DND-41 (cell line): ENCODE measurements around the gene KIFAP3.

Experiments
- ATAC-seq: fragments of 200-7000 bp; cut with Tn5 transposase; 3 replicates; pipeline ENCODE4 v1.9.1; 2021; ENCODE audit warnings: low read depth; ENCODE audit not compliant: insufficient read depth
- DNase-seq: peaks from one replicate; pipeline ENCODE4 v3.0.0-alpha.2; 2020
- H2AFZ ChIP-seq: 2 replicates; pipeline ENCODE4 v1.6.0; 2012; ENCODE audit warnings: low read depth, low read length
- H3K27ac ChIP-seq: 2 replicates; pipeline ENCODE4 v1.5.1; 2012; ENCODE audit warnings: low read length, inconsistent platforms
- H3K27me3 ChIP-seq: fragments of 200-600 bp; sonication (generic); 2 replicates; pipeline ENCODE4 v1.6.0; 2012; ENCODE audit warnings: low read length, mild to moderate bottlenecking, inconsistent platforms; ENCODE audit not compliant: insufficient read depth, poor library complexity
- H3K36me3 ChIP-seq: 2 replicates; pipeline ENCODE4 v1.5.1; 2012; ENCODE audit warnings: low read length, inconsistent platforms; ENCODE audit not compliant: insufficient read depth
- H3K4me1 ChIP-seq: 2 replicates; pipeline ENCODE4 v1.5.1; 2012; ENCODE audit warnings: mild to moderate bottlenecking, low read length; ENCODE audit not compliant: insufficient read depth
- H3K4me2 ChIP-seq: 2 replicates; pipeline ENCODE4 v1.6.0; 2012; ENCODE audit warnings: mild to moderate bottlenecking, moderate library complexity, low read length, inconsistent platforms; ENCODE audit not compliant: insufficient read depth
- H3K4me3 ChIP-seq, 2 experiments: fragments of 200-600 bp in 1 of 2; shearing (Covaris generic) in 1 of 2; 2 replicates each; pipeline ENCODE4 v1.5.1; 2012 to 2016; ENCODE audit warnings: inconsistent platforms in 2 of 2, low read length in 2 of 2, mild to moderate bottlenecking in 2 of 2, low read depth in 1 of 2, moderate library complexity in 1 of 2
- H3K79me2 ChIP-seq: 2 replicates; pipeline ENCODE4 v1.6.0; 2012; ENCODE audit warnings: low read length, inconsistent platforms; ENCODE audit not compliant: insufficient read depth
- H3K9ac ChIP-seq: 2 replicates; pipeline ENCODE4 v1.6.0; 2012; ENCODE audit warnings: low read depth, mild to moderate bottlenecking, inconsistent platforms, low read length, moderate library complexity
- H3K9me3 ChIP-seq: 2 replicates; pipeline ENCODE4 v1.5.1; 2012; ENCODE audit warnings: low read length, moderate library complexity, mild to moderate bottlenecking, inconsistent platforms; ENCODE audit not compliant: insufficient read depth, severe bottlenecking
- H4K20me1 ChIP-seq: 2 replicates; pipeline ENCODE4 v1.6.0; 2012; ENCODE audit warnings: low read length; ENCODE audit not compliant: insufficient read depth
- CTCF ChIP-seq: IDR thresholded peaks from 2 replicates; pipeline ENCODE4 v1.5.1; 2012; ENCODE audit warnings: borderline replicate concordance, low read length, moderate library complexity, mild to moderate bottlenecking; ENCODE audit not compliant: poor library complexity, severe bottlenecking; ENCODE audit errors: extremely low read depth
- EZH2 ChIP-seq: IDR thresholded peaks from 3 replicates; pipeline ENCODE4 v1.6.1; 2012; ENCODE audit warnings: borderline replicate concordance, low read depth, mild to moderate bottlenecking, moderate library complexity, low read length, inconsistent platforms; ENCODE audit not compliant: severe bottlenecking

The KIFAP3 gene

DNA sequence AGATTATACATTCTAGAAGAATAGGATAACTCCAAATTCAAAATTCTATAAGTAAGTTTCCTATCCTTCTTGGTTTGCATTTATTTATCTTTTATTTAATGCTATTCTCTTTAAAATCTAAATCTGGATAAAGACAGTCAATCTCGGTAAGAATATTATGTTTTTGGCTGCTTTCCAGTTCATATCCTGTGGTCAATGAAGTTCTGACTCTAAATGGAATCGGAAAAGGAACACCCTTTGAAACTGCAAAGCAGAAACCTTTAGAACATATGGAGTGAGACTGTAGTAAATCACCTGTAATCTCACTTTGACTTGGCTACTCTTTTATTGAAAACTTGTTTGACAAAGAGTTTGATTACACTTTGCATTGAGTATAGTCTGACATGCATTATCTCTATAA lies 85.2 kb downstream of the KIFAP3 start:
- DNase-seq, result no peak
- Histone ChIP-seq H4K20me1 (no peaks in the 10 kb centered on the region), H3K27ac (no peak overlapping the region), H3K79me2 (no peaks in the 10 kb centered on the region), H3K36me3 (peaks cover 2% of the 10 kb centered on the region; the same call in 1 of the 2 replicates), H3K9me3 (no peaks in the 10 kb centered on the region), H3K9ac (no peak overlapping the region), H3K4me3 (no peak overlapping the region), H3K27me3 (no peaks in the 10 kb centered on the region), H2AFZ (no peak overlapping the region), H3K4me1 (no peaks in the 10 kb centered on the region), H3K4me2 (no peak overlapping the region)
- TF ChIP-seq CTCF, result no peak
- TF ChIP-seq EZH2, result no peak
- ATAC-seq, result no peak

GRCh38 chr1:169985757-169986156 lies 88.7 kb downstream of the KIFAP3 start:
- H3K27ac ChIP-seq, result no peak overlapping the region
- H3K79me2 ChIP-seq, result no peaks in the 10 kb centered on the region
- H3K4me1 ChIP-seq, result no peaks in the 10 kb centered on the region
- no peak for DNase-seq
- no peak overlapping the region for H3K4me3 ChIP-seq
- ATAC-seq, result no peak
- no peak overlapping the region for H3K9ac ChIP-seq
- no peaks in the 10 kb centered on the region for H3K9me3 ChIP-seq
- no peaks in the 10 kb centered on the region for H4K20me1 ChIP-seq
- no peak overlapping the region for H3K4me2 ChIP-seq
- peaks cover 18% of the 10 kb centered on the region; the same call in 1 of the 2 replicates for H3K36me3 ChIP-seq
- no peak for TF ChIP-seq EZH2
- no peak for TF ChIP-seq CTCF
- H3K27me3 ChIP-seq, result no peaks in the 10 kb centered on the region
- no peak overlapping the region for H2AFZ ChIP-seq

- H3K9ac ChIP-seq, result no peak overlapping the region
These were observed 100.4 kb downstream of the KIFAP3 start for GRCh38 chr1:169974067-169974466.

More at GRCh38 chr1:169974067-169974466, 100.4 kb downstream of the KIFAP3 start:
- DNase-seq (no peak), ATAC-seq (no peak)
- H3K79me2 ChIP-seq, result no peaks in the 10 kb centered on the region
- H3K27me3 ChIP-seq, result no peaks in the 10 kb centered on the region
- H4K20me1 ChIP-seq, result no peaks in the 10 kb centered on the region
- no peaks in the 10 kb centered on the region for H3K4me1 ChIP-seq
- no peak overlapping the region for H2AFZ ChIP-seq
- no peak for TF ChIP-seq EZH2
- TF ChIP-seq CTCF, result no peak
- peaks cover 13% of the 10 kb centered on the region; the same call in 1 of the 2 replicates for H3K36me3 ChIP-seq
- no peaks in the 10 kb centered on the region for H3K9me3 ChIP-seq
- no peak overlapping the region for H3K27ac ChIP-seq
- H3K4me2 ChIP-seq, result no peak overlapping the region
- no peak overlapping the region for H3K4me3 ChIP-seq
